GM23248 (cell line): ENCODE data around the gene ZMYND11. TPM values are rescaled to one million over a fixed set of nuclear protein-coding genes. Genes with fewer than 3 reads are reported as not detected.
A peak's percentile ranks its signal among the peaks of the same experiment; 100 is the strongest.

Experiments used
- DNase-seq: peaks from one replicate; pipeline ENCODE4 v3.0.0-alpha.2; 2015
- H2AFZ ChIP-seq: fragments of 200-600 bp; sonication (generic); 2 replicates; pipeline ENCODE4 v1.6.1; 2016; ENCODE audit warnings: antibody characterized with exemption
- H3F3A ChIP-seq: fragments of 200-600 bp; sonication (generic); 2 replicates; pipeline ENCODE4 v1.6.1; 2016; ENCODE audit warnings: mild to moderate bottlenecking, antibody characterized with exemption, mixed run types; ENCODE audit not compliant: insufficient read depth
- H3K27ac ChIP-seq: fragments of 200-600 bp; sonication (generic); 2 replicates; pipeline ENCODE4 v1.5.1; 2016; ENCODE audit warnings: mild to moderate bottlenecking
- H3K27me3 ChIP-seq: fragments of 200-600 bp; sonication (generic); replicated peaks from 2 replicates; pipeline ENCODE4 v1.6.1; 2016; ENCODE audit warnings: mild to moderate bottlenecking; ENCODE audit not compliant: insufficient read depth
- H3K36me3 ChIP-seq: fragments of 200-600 bp; sonication (generic); 2 replicates; pipeline ENCODE4 v1.6.1; 2016; ENCODE audit warnings: low read depth, mild to moderate bottlenecking
- H3K4me1 ChIP-seq: fragments of 200-600 bp; sonication (generic); 2 replicates; pipeline ENCODE4 v1.6.1; 2016; ENCODE audit warnings: mild to moderate bottlenecking; ENCODE audit not compliant: insufficient read depth
- H3K4me2 ChIP-seq: fragments of 200-600 bp; sonication (generic); one replicate; pipeline ENCODE4 v1.6.1; 2016; ENCODE audit warnings: mild to moderate bottlenecking; ENCODE audit not compliant: unreplicated experiment
- H3K4me3 ChIP-seq: fragments of 200-600 bp; sonication (generic); 2 replicates; pipeline ENCODE4 v1.5.1; 2016; ENCODE audit warnings: mild to moderate bottlenecking
- H3K79me2 ChIP-seq: fragments of 200-600 bp; sonication (generic); 2 replicates; pipeline ENCODE4 v1.6.1; 2016; ENCODE audit warnings: mild to moderate bottlenecking; ENCODE audit not compliant: insufficient read depth
- H3K9ac ChIP-seq: fragments of 200-600 bp; sonication (generic); 2 replicates; pipeline ENCODE4 v1.6.1; 2016; ENCODE audit warnings: mild to moderate bottlenecking
- H3K9me2 ChIP-seq: fragments of 200-600 bp; sonication (generic); 2 replicates; pipeline ENCODE4 v1.6.1; 2016; ENCODE audit warnings: mixed run types, mild to moderate bottlenecking, moderate library complexity; ENCODE audit not compliant: insufficient read depth
- H3K9me3 ChIP-seq: fragments of 200-600 bp; sonication (generic); one replicate; pipeline ENCODE4 v1.6.1; 2017; ENCODE audit warnings: low read depth
- H4K20me1 ChIP-seq: fragments of 200-600 bp; sonication (generic); 2 replicates; pipeline ENCODE4 v1.6.0; 2016; ENCODE audit not compliant: insufficient read depth
- EZH2 ChIP-seq: fragments of 200-600 bp; sonication (generic); IDR thresholded peaks from 2 replicates; pipeline ENCODE4 v1.6.1; 2018; ENCODE audit warnings: antibody characterized with exemption, mild to moderate bottlenecking; ENCODE audit not compliant: insufficient read depth, poor library complexity, severe bottlenecking
- EZH2phosphoT487 ChIP-seq: fragments of 200-600 bp; sonication (generic); IDR thresholded peaks from 2 replicates; pipeline ENCODE4 v1.6.1; 2018; ENCODE audit warnings: antibody characterized with exemption, moderate library complexity, mild to moderate bottlenecking, low read depth; ENCODE audit not compliant: insufficient read depth
- WGBS, 2 experiments: methylation state at CpG; one replicate each; pipeline ENCODE4 v1.1.6; 2015 to 2017; ENCODE audit warnings: low lambda C conversion rate in 2 of 2, low coverage in 1 of 2; ENCODE audit errors: missing lambda C conversion rate in 2 of 2; 5-methylcytosine and 5-hydroxymethylcytosine counted together
- in situ Hi-C: fragments of 300-500 bp; cut with MboI; formaldehyde crosslinking; loops from 2 replicates; pipeline ENCODE4 v1.15.0; 2020
- polyA plus RNA-seq: library from polyadenylated mRNA; unstranded; fragments of >200 nt; fragmentation: Nextera tagmentation; extraction: Ambion mirVana; gene quantifications from 2 replicates; pipeline ENCODE4 v1.2.1, GENCODE V29; 2016
- total RNA-seq: library from RNA; depleted of rRNA; stranded (reverse); fragments of >200 nt; shearing (Covaris generic); gene quantifications from 2 replicates; pipeline ENCODE4 v1.2.3, GENCODE V29; 2014

The ZMYND11 gene
- total and polyA plus RNA-seq, 2 experiments from 2014 or later: 47.1 to 63.4 TPM

DNA sequence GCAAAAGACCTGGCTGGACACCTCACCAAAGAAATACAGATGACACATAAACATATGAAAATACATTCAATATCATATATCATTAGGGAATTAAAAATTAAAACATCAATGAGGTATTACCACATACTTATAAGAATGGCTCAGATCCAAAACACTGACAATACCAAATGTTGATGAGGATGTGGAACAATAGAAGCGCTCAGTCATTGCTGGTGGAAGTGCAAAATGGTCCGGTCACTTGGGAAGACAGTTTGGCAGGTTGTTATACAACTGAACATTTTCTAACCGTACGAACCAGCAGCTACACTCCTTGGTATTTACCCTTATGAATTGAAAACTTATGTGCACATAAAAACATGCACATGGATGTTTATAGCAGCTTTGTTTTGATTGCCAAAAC, 38.5 kb downstream of the ZMYND11 start:
- H3K27me3 ChIP-seq: no peaks in the 10 kb centered on the region
- TF ChIP-seq EZH2: no peak
- no peaks in the 10 kb centered on the region for H3K9me3 ChIP-seq
- H3K36me3 ChIP-seq: no peaks in the 10 kb centered on the region
- no peak overlapping the region for H2AFZ ChIP-seq
- no peak overlapping the region for H3K4me2 ChIP-seq
- H3F3A ChIP-seq: no peaks in the 10 kb centered on the region; the same call in 1 of the 2 replicates
- no peaks in the 10 kb centered on the region for H3K9me2 ChIP-seq
- peaks cover 74% of the 10 kb centered on the region for H3K79me2 ChIP-seq
- 95 to 100% methylated on average over 4 of the region's 4 CpGs for WGBS, 2 experiments
- in situ Hi-C loops: no loop called here
- H3K27ac ChIP-seq: no peak overlapping the region
- no peaks in the 10 kb centered on the region; the same call in 1 of the 2 replicates for H4K20me1 ChIP-seq
- no peaks in the 10 kb centered on the region for H3K4me1 ChIP-seq
- DNase-seq: no peak
- H3K4me3 ChIP-seq: no peak overlapping the region
- no peak overlapping the region for H3K9ac ChIP-seq

DNA sequence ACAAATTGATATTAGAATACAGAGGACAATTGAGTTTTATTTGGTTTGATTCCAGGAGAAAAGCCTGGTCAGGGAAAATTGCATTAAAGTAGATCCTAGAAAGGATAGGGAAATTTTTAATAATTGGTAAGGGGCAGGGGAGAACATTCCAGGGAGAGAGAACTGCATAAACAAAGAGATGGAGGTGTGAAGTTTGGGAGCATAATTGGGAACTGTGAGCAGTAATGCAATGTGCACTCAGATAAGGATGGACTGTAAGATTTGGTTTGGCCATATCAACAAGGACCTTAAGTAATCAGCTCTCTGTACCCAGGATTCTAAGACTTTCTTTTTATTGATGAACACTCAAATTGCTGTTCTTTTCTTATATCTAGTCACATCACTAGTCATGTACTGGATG, 41.4 kb downstream of the ZMYND11 start:
- Histone ChIP-seq H3K27ac (no peak overlapping the region), H3K4me2 (no peak overlapping the region), H3K27me3 (no peaks in the 10 kb centered on the region), H3K9ac (no peak overlapping the region), H2AFZ (no peak overlapping the region), H3K4me3 (no peak overlapping the region), H3K4me1 (no peaks in the 10 kb centered on the region), H3K9me2 (no peaks in the 10 kb centered on the region), H3K9me3 (no peaks in the 10 kb centered on the region), H3F3A (no peaks in the 10 kb centered on the region; the same call in 1 of the 2 replicates), H3K79me2 (peaks cover 58% of the 10 kb centered on the region), H4K20me1 (no peaks in the 10 kb centered on the region), H3K36me3 (no peaks in the 10 kb centered on the region)
- in situ Hi-C loops: no loop called here
- no peak for DNase-seq
- TF ChIP-seq EZH2: no peak
- no peak for TF ChIP-seq EZH2phosphoT487

DNA sequence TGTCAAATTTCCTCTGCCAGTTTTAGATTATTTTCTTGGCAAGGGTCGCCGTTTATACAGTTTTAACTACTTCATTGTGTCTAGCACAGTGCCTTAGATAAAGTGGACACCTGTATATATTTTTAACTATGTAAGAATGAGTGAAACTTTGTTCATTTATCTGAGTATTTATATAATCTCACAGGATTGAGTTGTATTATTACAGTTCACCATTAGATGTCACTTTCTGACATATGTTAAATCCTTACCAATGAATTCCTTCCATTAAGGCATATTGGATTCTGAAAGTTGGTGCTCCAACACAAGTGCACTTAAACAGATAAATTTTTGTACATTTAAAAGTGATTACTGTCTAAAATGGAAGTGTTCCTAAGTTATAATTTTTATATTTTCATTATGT, 43.0 kb downstream of the ZMYND11 start:
- no peak overlapping the region for H3K9ac ChIP-seq
- H3K27me3 ChIP-seq: no peaks in the 10 kb centered on the region
- in situ Hi-C loops: no loop called here
- H3K27ac ChIP-seq: no peak overlapping the region
- no peaks in the 10 kb centered on the region for H3K4me1 ChIP-seq
- H3K79me2 ChIP-seq: peaks cover 45% of the 10 kb centered on the region
- H3K36me3 ChIP-seq: no peaks in the 10 kb centered on the region
- peaks cover 5% of the 10 kb centered on the region; the same call in 1 of the 2 replicates for H3F3A ChIP-seq
- TF ChIP-seq EZH2phosphoT487 (no peak), EZH2 (no peak)
- no peak overlapping the region for H2AFZ ChIP-seq
- H3K9me3 ChIP-seq: no peaks in the 10 kb centered on the region
- peak; percentile 65 for DNase-seq
- no peak overlapping the region for H3K4me3 ChIP-seq
- no peaks in the 10 kb centered on the region for H3K9me2 ChIP-seq
- H4K20me1 ChIP-seq: no peaks in the 10 kb centered on the region
- WGBS, 2 experiments: 0 to 9% methylated on average over 2 of the region's 2 CpGs
- no peak overlapping the region for H3K4me2 ChIP-seq

DNA sequence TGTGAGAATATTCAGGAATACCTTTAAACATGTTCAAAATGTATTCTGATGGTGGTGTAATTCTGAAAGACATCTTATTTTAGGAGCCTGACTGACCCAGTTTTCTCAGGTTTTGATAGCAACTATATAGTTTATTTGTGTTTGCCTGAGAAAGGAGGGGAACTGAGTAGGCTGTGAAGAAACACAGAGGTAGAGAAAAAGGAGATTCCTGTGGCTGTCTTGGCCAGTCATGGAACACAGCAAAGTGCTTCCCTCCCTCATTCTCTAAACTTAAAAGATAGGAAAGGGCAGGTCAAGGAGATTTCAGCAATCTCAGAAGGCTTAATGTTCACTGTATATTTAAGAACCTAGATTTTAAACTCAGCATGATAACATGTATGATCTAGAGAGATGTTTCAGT, 43.5 kb downstream of the ZMYND11 start:
- Histone ChIP-seq H3F3A (peaks cover 5% of the 10 kb centered on the region; the same call in 1 of the 2 replicates), H3K9me2 (no peaks in the 10 kb centered on the region), H4K20me1 (no peaks in the 10 kb centered on the region), H3K4me3 (no peak overlapping the region), H3K27ac (no peak overlapping the region), H3K4me2 (no peak overlapping the region), H3K9me3 (no peaks in the 10 kb centered on the region), H3K4me1 (no peaks in the 10 kb centered on the region), H2AFZ (no peak overlapping the region), H3K9ac (no peak overlapping the region), H3K36me3 (peaks cover 2% of the 10 kb centered on the region; the same call in 1 of the 2 replicates), H3K79me2 (peaks cover 45% of the 10 kb centered on the region), H3K27me3 (no peaks in the 10 kb centered on the region)
- DNase-seq: no peak
- TF ChIP-seq EZH2phosphoT487: no peak
- TF ChIP-seq EZH2: no peak
- in situ Hi-C loops: no loop called here

DNA sequence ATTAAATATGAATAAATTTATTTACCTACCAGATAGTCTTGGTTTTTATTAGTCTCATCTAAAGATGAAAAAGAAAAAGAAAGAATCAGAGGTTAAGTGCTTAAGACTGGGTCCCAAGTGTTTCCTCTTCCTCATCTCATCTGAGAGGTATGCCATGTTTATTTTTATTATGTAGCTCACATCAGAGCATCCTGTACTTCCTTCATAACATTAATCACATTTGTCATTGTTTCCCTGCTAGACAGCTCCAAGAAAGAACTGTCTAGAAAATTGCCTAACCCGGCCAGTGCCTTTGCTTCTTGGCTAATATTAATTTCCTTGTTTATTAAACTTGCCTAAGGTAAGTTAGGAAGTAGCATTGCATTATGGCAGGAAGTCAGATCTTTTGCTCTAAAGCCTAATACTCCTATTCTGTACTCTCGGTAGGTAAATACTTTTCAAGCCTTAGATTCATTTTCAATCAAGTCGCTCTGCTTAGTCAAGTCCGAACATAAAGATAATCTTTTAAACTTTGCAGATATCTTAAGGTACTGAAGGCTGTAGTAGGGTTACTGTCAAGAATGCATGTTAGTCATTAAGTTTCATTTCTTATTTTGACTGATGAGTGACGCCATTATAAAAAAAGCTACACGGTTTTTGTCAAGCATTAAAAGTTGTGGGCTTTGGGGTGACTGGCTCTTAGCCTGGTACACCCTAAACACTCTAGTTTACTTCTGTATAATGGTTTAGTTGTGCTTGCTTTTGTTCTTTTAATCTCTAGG, 47.4 kb downstream of the ZMYND11 start:
- TF ChIP-seq EZH2phosphoT487 (no peak), EZH2 (no peak)
- Histone ChIP-seq H4K20me1 (no peaks in the 10 kb centered on the region), H3K79me2 (peaks cover 43% of the 10 kb centered on the region), H3K9me3 (no peaks in the 10 kb centered on the region), H3K36me3 (peaks cover 10% of the 10 kb centered on the region; the same call in 1 of the 2 replicates), H3K27me3 (no peaks in the 10 kb centered on the region), H3K9me2 (no peaks in the 10 kb centered on the region), H3K4me3 (no peak overlapping the region), H3K27ac (no peak overlapping the region), H2AFZ (no peak overlapping the region), H3K4me2 (no peak overlapping the region), H3K9ac (no peak overlapping the region), H3K4me1 (peaks cover 5% of the 10 kb centered on the region; the same call in 1 of the 2 replicates), H3F3A (peaks cover 5% of the 10 kb centered on the region; the same call in 1 of the 2 replicates)
- WGBS, 2 experiments: 97 to 98% methylated on average over 6 of the region's 6 CpGs
- in situ Hi-C loops: no loop called here
- DNase-seq: no peak
